BJ (cell line): ENCODE measurements around the gene FARP1. TPM values are rescaled to one million over a fixed set of nuclear protein-coding genes. Genes with fewer than 3 reads are reported as not detected.

Source experiments
- CTCF ChIA-PET: fragments of 350-600 bp; formaldehyde crosslinking; extraction: SDS; loops from one replicate; lab custom pipeline; 2021; ENCODE audit warnings: antibody characterized with exemption, inconsistent platforms; lab: Yijun Ruan, JAX
- POLR2A ChIA-PET: fragments of 300-600 bp; sonication (Branson Sonifier 250); formaldehyde crosslinking; extraction: SDS; loops from one replicate; lab custom pipeline; 2021; ENCODE audit warnings: antibody characterized with exemption; lab: Charles Lee
- DNase-seq: peaks from one replicate; pipeline ENCODE4 v3.0.0-alpha.2; 2011; ENCODE audit warnings: low read depth
- H3K27me3 ChIP-seq: 2 replicates; pipeline ENCODE4 v1.6.0; 2011; ENCODE audit warnings: low read length; ENCODE audit not compliant: control insufficient read depth, insufficient read depth
- H3K36me3 ChIP-seq: 2 replicates; pipeline ENCODE4 v1.5.1; 2011; ENCODE audit warnings: low read length; ENCODE audit not compliant: control insufficient read depth, insufficient read depth
- H3K4me3 ChIP-seq: 2 replicates; pipeline ENCODE4 v1.5.1; 2011; ENCODE audit warnings: low read depth, mild to moderate bottlenecking, control low read depth, low read length
- CTCF ChIP-seq: IDR thresholded peaks from 2 replicates; pipeline ENCODE4 v1.5.1; 2011; ENCODE audit warnings: low read depth, mild to moderate bottlenecking, control low read depth, inconsistent platforms, low read length, moderate library complexity; ENCODE audit not compliant: insufficient read depth
- polyA plus RNA-seq: library from polyadenylated mRNA; depleted of rRNA; stranded (reverse); fragments of >200 nt; gene quantifications from 2 replicates; pipeline ENCODE4 v1.2.3, GENCODE V29; 2011

FARP1 gene
- polyA plus RNA-seq, 1 experiment, result 64.0 TPM

GRCh38 chr13:98311200-98311548 is 168.3 kb downstream of the FARP1 start:
- Histone ChIP-seq H3K27me3 (no peaks in the 10 kb centered on the region), H3K4me3 (no peak overlapping the region), H3K36me3 (peaks cover 1% of the 10 kb centered on the region)
- no peak for DNase-seq
- POLR2A ChIA-PET, result no interaction called here
- TF ChIP-seq CTCF, result no peak
- CTCF ChIA-PET, result interaction anchor here (0.7 kb wide), 1 partner anchor 167 kb away, joined by 3 read pairs; no protein-coding TSS in a partner anchor

- DNase-seq, result no peak
- H3K4me3 ChIP-seq, result no peak overlapping the region
- ChIA-PET POLR2A (no interaction called here), CTCF (interaction anchor here (0.7 kb wide), 1 partner anchor 106 kb away, joined by 3 read pairs; no protein-coding TSS in a partner anchor)
- TF ChIP-seq CTCF, result no peak
- peaks cover 3% of the 10 kb centered on the region for H3K36me3 ChIP-seq
- no peaks in the 10 kb centered on the region for H3K27me3 ChIP-seq
Measured at GRCh38 chr13:98312606-98313005, 169.7 kb downstream of the FARP1 start.

GRCh38 chr13:98313023-98313921 is 170.4 kb downstream of the FARP1 start:
- H3K4me3 ChIP-seq, result no peak overlapping the region
- peaks cover 3% of the 10 kb centered on the region for H3K36me3 ChIP-seq
- ChIA-PET CTCF (interaction anchor here (0.7 kb wide), 1 partner anchor 106 kb away, joined by 3 read pairs; no protein-coding TSS in a partner anchor), POLR2A (no interaction called here)
- H3K27me3 ChIP-seq, result no peaks in the 10 kb centered on the region
- DNase-seq, result no peak
- TF ChIP-seq CTCF, result no peak

GRCh38 chr13:98313922-98314292 is 171.0 kb downstream of the FARP1 start:
- no peak for DNase-seq
- Histone ChIP-seq H3K27me3 (no peaks in the 10 kb centered on the region), H3K36me3 (peaks cover 3% of the 10 kb centered on the region), H3K4me3 (no peak overlapping the region)
- TF ChIP-seq CTCF, result no peak
- POLR2A ChIA-PET, result no interaction called here
- CTCF ChIA-PET, result no interaction called here

GRCh38 chr13:98315466-98315865 is 172.6 kb downstream of the FARP1 start:
- POLR2A ChIA-PET, result interaction anchor here (0.5 kb wide), 1 partner anchor 170 kb away, joined by 4 read pairs; no protein-coding TSS in a partner anchor
- H3K27me3 ChIP-seq, result no peaks in the 10 kb centered on the region
- CTCF ChIA-PET, result interaction anchor here (0.6 to 1.8 kb wide), 8 partner anchors 8 to 282 kb away, joined by 3 to 6 read pairs (median 4); no protein-coding TSS in a partner anchor
- DNase-seq, result no peak
- H3K4me3 ChIP-seq, result no peak overlapping the region
- no peak for TF ChIP-seq CTCF
- H3K36me3 ChIP-seq, result peaks cover 3% of the 10 kb centered on the region
